IPS-18c (cell line): ENCODE measurements around the gene PIK3R4.

Experiments
- H3K4me3 ChIP-seq: 2 replicates; pipeline ENCODE4 v1.7.0; 2013; ENCODE audit warnings: low read depth, mild to moderate bottlenecking, low read length, moderate library complexity; ENCODE audit not compliant: insufficient read depth
- H3K9me3 ChIP-seq: one replicate; pipeline ENCODE4 v1.6.1; 2013; ENCODE audit warnings: mild to moderate bottlenecking, low read length, moderate library complexity; ENCODE audit not compliant: control insufficient read depth, insufficient read depth

Gene PIK3R4

DNA sequence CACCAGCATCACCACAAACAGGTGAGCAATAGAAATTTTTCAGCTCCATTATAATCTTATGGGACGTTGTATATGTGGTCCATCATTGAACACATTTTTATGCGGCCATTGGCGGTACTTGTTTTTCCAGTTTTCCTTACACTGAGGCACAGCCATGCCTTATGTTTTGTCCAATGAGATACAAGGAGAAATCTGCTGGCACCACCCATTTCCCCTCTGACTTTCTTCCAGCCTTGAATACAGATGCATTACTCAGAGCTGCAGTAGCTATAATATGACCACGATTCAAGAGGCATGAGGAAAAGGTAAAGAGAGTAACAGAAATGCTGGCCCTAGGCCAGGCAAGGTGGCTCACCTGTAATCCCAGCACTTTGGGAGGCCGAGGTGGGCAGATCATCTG, 9.0 kb upstream of the PIK3R4 start:
- no peaks in the 10 kb centered on the region for H3K9me3 ChIP-seq
- no peak overlapping the region for H3K4me3 ChIP-seq

DNA sequence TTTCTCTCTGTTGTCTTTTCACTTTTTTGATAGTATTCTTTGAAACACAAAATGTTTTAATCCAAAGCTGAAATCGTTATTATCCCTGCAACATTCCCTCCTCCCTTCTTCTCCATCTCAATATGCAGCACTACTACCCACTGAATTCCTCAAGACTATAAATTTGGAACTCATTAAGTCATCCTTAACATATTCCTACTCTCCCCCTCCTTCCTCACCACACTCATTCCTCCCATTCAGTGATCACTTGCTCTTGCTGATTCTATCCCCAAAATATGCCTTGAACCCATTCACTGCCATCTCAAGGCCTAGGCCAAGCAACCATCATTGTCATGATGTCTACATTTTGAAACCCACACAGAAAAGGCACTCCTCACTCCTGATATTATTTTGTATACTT, 2.4 kb upstream of the PIK3R4 start:
- Histone ChIP-seq H3K9me3 (no peaks in the 10 kb centered on the region), H3K4me3 (no peak overlapping the region)

DNA sequence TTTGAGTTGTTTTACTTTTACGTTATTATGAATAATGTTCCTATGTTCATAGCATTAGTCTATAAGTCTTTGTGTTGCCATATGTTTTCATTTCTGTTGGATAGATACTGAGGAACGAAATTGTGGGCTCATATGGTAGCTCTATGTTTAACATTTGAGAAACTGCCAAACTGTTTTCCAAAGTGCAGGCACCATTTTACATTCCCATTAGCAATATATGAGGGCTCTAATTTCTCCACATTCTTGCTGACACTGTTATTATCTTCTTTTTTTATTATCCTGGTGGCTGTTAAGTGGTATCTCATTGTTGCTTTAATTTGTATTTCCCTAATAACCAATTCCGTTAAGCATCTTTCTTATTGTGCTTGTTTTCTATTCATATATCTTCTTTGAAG, 1.8 kb upstream of the PIK3R4 start:
- no peak overlapping the region for H3K4me3 ChIP-seq
- H3K9me3 ChIP-seq: no peaks in the 10 kb centered on the region

- Histone ChIP-seq H3K9me3 (no peaks in the 10 kb centered on the region), H3K4me3 (no peak overlapping the region)
Measured at GRCh38 chr3:130743354-130743753, 3.3 kb downstream of the PIK3R4 start.

- no peak overlapping the region for H3K4me3 ChIP-seq
- H3K9me3 ChIP-seq: peaks cover 2% of the 10 kb centered on the region
Measured at GRCh38 chr3:130741946-130742610, 4.6 kb downstream of the PIK3R4 start.

GRCh38 chr3:130739848-130740247, 6.8 kb downstream of the PIK3R4 start:
- Histone ChIP-seq H3K9me3 (peaks cover 5% of the 10 kb centered on the region), H3K4me3 (no peak overlapping the region)

DNA sequence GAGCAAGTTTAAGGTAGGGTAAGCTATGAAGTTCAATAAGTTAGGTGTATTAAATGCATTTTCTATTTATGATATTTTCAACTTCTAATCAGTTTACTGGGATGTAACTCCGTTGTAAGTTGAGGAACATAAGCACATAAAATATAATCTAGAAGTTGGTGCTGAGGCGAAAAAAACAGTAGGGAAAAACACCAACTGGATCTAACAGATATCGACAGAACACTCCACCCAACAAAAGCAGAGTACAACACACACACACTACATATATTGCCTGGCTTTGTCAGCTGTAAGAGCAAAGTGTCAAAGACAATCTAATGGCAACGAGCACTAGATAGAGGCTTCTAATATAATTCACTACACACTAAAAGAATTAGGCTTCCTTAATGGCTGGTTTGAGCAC, 8.4 kb downstream of the PIK3R4 start:
- H3K9me3 ChIP-seq: peaks cover 5% of the 10 kb centered on the region
- no peak overlapping the region for H3K4me3 ChIP-seq

GRCh38 chr3:130737622-130738021, 9.0 kb downstream of the PIK3R4 start:
- Histone ChIP-seq H3K4me3 (no peak overlapping the region), H3K9me3 (peaks cover 5% of the 10 kb centered on the region)

GRCh38 chr3:130733236-130733875, 13.3 kb downstream of the PIK3R4 start:
- Histone ChIP-seq H3K9me3 (peaks cover 5% of the 10 kb centered on the region), H3K4me3 (no peak overlapping the region)

DNA sequence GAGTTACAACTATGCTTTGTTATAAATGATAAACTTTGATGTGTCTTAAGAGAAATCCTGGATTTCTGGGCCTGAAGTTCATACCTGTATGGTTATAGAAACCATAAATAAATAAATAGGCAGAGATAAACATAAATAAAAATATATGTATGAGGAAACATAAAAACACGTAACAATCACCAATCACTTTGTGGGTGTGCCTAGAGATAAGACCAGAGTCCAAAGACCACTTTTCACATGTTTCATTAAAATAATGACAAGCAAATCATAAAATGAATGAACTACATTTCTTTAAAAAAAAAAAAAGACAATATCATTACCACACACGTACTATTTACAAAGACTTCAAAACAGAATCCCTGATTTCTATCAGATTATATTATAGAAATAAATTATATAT, 14.1 kb downstream of the PIK3R4 start:
- H3K9me3 ChIP-seq: peaks cover 5% of the 10 kb centered on the region
- no peak overlapping the region for H3K4me3 ChIP-seq

- Histone ChIP-seq H3K4me3 (no peak overlapping the region), H3K9me3 (peaks cover under 1% of the 10 kb centered on the region)
Measured at GRCh38 chr3:130731817-130732216, 14.8 kb downstream of the PIK3R4 start.

GRCh38 chr3:130729154-130729553, 17.5 kb downstream of the PIK3R4 start:
- H3K9me3 ChIP-seq: no peaks in the 10 kb centered on the region
- no peak overlapping the region for H3K4me3 ChIP-seq

DNA sequence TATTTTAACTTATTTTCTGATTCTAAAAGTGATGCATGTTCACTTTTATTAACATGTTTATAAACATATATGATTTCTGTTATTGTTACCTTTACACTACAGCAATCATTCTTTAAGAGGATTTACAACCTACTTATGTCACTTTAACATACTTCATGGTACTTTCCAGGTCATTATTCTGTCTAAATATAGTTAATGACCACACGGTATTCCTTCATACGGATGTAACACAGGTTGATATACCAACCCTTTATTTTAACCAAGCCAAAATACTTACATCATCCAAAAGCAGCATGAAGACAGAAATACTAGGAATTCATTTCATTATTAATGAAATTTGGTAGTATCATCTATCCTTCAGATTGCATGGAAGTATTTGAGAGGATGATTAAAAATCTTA, 18.6 kb downstream of the PIK3R4 start:
- no peaks in the 10 kb centered on the region for H3K9me3 ChIP-seq
- H3K4me3 ChIP-seq: no peak overlapping the region

DNA sequence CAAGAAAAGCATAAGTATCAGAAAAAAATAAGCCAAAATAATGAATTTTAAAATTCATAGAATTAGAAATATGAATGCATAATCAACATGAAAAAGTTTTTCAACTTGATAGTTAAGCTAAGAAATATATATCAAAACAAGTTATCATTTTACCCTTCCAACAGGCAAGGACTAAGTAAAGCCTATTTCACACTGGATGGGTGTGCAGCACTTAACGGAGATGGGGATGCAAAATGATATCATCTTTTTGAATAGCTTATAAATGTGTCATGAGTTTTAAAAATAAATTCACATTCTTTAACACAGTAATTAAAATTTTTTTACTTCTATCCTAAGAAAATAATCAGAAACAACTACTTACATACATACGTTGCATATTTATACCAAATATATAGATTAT, 20.9 kb downstream of the PIK3R4 start:
- Histone ChIP-seq H3K4me3 (no peak overlapping the region), H3K9me3 (no peaks in the 10 kb centered on the region)

DNA sequence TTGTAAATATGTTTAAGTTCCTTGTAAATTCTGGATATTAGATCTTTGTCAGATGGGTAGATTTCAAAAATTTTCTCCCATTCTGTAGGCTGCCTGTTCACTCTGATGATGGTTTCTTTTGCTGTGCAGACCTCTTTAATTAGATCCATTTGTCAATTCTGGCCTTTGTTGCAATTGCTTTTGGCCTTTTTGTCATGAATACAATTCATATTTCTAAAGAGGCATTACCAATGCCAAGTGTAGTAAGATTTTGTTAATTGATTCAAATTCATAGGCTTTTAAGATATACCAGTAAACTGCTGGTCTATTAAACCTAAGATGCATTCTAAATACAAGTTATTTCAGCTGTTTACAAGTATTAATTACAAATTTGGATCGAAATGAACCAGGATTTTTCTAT, 31.0 kb downstream of the PIK3R4 start:
- Histone ChIP-seq H3K9me3 (no peaks in the 10 kb centered on the region), H3K4me3 (no peak overlapping the region)

GRCh38 chr3:130712718-130713423, 33.8 kb downstream of the PIK3R4 start:
- no peak overlapping the region for H3K4me3 ChIP-seq
- H3K9me3 ChIP-seq: no peaks in the 10 kb centered on the region

DNA sequence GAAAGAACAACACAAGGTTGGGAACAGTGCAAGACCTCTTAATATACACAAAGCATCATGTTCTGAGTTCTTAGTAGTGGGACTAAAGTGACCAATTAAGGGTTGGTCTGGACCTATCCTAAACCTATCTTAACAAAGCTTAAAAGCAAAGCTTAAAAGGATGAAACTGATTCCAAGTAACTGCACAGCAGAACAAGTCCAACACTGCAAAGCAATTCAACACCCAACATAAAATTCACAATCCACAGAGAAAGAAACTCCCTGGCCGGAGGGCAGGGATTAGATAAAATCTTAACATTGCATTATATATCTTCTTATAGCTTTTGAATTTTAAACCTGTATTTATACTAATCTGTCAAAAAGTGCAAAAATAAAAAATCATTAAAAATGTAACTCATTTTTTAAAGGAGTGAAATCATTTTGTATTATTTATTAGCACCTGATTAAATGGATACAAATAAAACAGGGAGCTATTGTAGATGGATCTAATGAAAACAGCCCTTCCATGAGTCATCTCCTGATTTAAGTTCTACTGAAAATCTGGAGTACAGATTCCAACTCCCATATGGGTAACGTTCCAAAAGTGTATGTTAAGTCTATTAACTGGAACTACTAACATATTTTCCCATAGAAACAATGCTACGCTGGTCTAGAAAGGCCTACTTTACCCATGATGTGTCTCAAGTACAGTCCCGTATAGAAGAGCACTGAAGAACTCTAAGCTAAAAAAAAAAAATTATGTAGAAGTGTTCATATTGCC, 34.9 kb downstream of the PIK3R4 start:
- Histone ChIP-seq H3K4me3 (no peak overlapping the region), H3K9me3 (no peaks in the 10 kb centered on the region)

GRCh38 chr3:130709671-130710070, 37.0 kb downstream of the PIK3R4 start:
- H3K9me3 ChIP-seq: no peaks in the 10 kb centered on the region
- no peak overlapping the region for H3K4me3 ChIP-seq
